Esophagus (tissue), 2 donors: ENCODE results near the gene SSX2IP. TPM values are rescaled to one million over a fixed set of nuclear protein-coding genes. Genes with fewer than 3 reads are reported as not detected.
"Not testable (repeated sequence)": the region's sequence is repeated elsewhere in the genome, so short reads cannot be mapped to it uniquely, and the experiment has no call there.

Experiments
- H3K27ac ChIP-seq, 2 donors: one replicate each; pipeline ENCODE4 v1.5.1; 2013; ENCODE audit warnings: low read depth in 2 of 2, mild to moderate bottlenecking in 2 of 2, inconsistent platforms in 1 of 2, low read length in 1 of 2, moderate library complexity in 1 of 2
- H3K27me3 ChIP-seq, 2 donors: one replicate each; pipeline ENCODE4 v1.6.1; 2013; ENCODE audit warnings: low read length in 2 of 2, control low read depth in 1 of 2, mild to moderate bottlenecking in 1 of 2; ENCODE audit not compliant: insufficient read depth in 2 of 2, control insufficient read depth in 1 of 2
- H3K36me3 ChIP-seq, 2 donors: one replicate each; pipeline ENCODE4 v1.6.1; 2013; ENCODE audit warnings: low read length in 1 of 2; ENCODE audit not compliant: control insufficient read depth in 2 of 2, insufficient read depth in 2 of 2
- H3K4me1 ChIP-seq, 2 donors: one replicate each; pipeline ENCODE4 v1.6.1; 2013; ENCODE audit warnings: low read length in 1 of 2; ENCODE audit not compliant: control insufficient read depth in 2 of 2, insufficient read depth in 2 of 2
- H3K4me3 ChIP-seq, 2 donors: one replicate each; pipeline ENCODE4 v1.5.1; 2013; ENCODE audit warnings: low read length in 2 of 2, mild to moderate bottlenecking in 2 of 2, low read depth in 1 of 2, moderate library complexity in 1 of 2
- H3K9me3 ChIP-seq, 2 donors: one replicate each; pipeline ENCODE4 v1.6.1; 2013; ENCODE audit warnings: mild to moderate bottlenecking in 2 of 2, low read depth in 1 of 2, low read length in 1 of 2, moderate library complexity in 1 of 2; ENCODE audit not compliant: control insufficient read depth in 2 of 2, insufficient read depth in 1 of 2
- WGBS, 2 donors: extraction: QIAGEN DNeasy Blood & Tissue Kit; methylation state at CpG; one replicate each; pipeline ENCODE4 v1.1.7; 2013; 5-methylcytosine and 5-hydroxymethylcytosine counted together
- polyA plus RNA-seq, 2 donors: library from polyadenylated mRNA; stranded (reverse); fragments of 200-250 nt; gene quantifications; one replicate each; pipeline ENCODE4 v1.2.3, GENCODE V29; 2013
- donor health status: healthy with polysubstance abuse.
- donor health status: Bipolar disorder and iron deficiency.

Gene SSX2IP
- polyA plus RNA-seq, 2 donors: 3.4 to 4.2 TPM

GRCh38 chr1:84598418-84598817 is 91.8 kb downstream of the SSX2IP start:
- no peaks in the 10 kb centered on the region for H3K9me3 ChIP-seq
- no peaks in the 10 kb centered on the region for H3K27me3 ChIP-seq
- H3K36me3 ChIP-seq: no peaks in the 10 kb centered on the region
- H3K4me3 ChIP-seq: no peak overlapping the region
- 69 to 75% methylated on average over 3 of the region's 3 CpGs for WGBS, 2 donors
- H3K4me1 ChIP-seq: no peaks in the 10 kb centered on the region
- H3K27ac ChIP-seq: no peak overlapping the region

DNA sequence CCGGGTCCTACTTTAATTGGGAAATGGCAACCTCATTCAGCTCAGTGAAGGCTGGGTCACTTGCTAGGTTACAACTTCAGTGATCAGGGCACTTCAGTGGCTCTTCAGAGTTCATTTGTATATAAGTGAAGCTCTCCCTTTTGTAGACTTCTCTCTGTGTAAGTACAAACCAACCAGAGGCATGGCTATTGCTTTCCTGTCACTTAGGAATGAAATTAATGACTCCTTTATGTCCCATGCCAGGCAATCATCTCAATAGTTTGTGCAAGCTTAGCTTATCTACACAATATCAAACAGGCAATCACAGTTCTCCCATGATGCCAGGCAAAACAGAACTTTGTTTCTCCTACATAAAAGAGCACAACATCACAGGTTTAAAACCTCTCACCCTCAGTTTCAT is 93.2 kb downstream of the SSX2IP start:
- H3K27me3 ChIP-seq: no peaks in the 10 kb centered on the region
- no peaks in the 10 kb centered on the region for H3K36me3 ChIP-seq
- H3K4me3 ChIP-seq: no peak overlapping the region
- no peaks in the 10 kb centered on the region for H3K4me1 ChIP-seq
- WGBS, 2 donors: 87 to 94% methylated on average over 1 of the region's 1 CpG
- no peaks in the 10 kb centered on the region for H3K9me3 ChIP-seq
- H3K27ac ChIP-seq: no peak overlapping the region

- WGBS, 2 donors: 89 to 94% methylated on average over 2 of the region's 2 CpGs
- not testable (repeated sequence) for H3K27me3 ChIP-seq, H3K9me3 ChIP-seq, H3K36me3 ChIP-seq, H3K27ac ChIP-seq, H3K4me1 ChIP-seq, H3K4me3 ChIP-seq
These were observed 95.3 kb downstream of the SSX2IP start for GRCh38 chr1:84594959-84595358.

Other genes starting within 250 kb of the SSX2IP start
- gene RPF1, start 211.2 kb downstream of the SSX2IP start, polyA plus RNA-seq: 10 to 100 TPM; 10.1 to 27.5 TPM
- gene SPATA1, start 184.1 kb downstream of the SSX2IP start, polyA plus RNA-seq: 1 to 10 TPM in 1 of 2 donors, under 1 TPM in 1; 0.48 to 1.3 TPM
- gene GNG5, start 183.9 kb downstream of the SSX2IP start, polyA plus RNA-seq: 100 to 1,000 TPM; 104 to 121 TPM
- gene CTBS, start 116.0 kb downstream of the SSX2IP start, polyA plus RNA-seq: 1 to 10 TPM; 3.2 to 6.9 TPM
- gene LPAR3, start 202.7 kb upstream of the SSX2IP start, polyA plus RNA-seq: 1 to 10 TPM; 4.0 to 5.2 TPM